Endothelial cell (in vitro differentiated cells): Measurements from ENCODE around the gene SSRP1. TPM values are rescaled to one million over a fixed set of nuclear protein-coding genes. Genes with fewer than 3 reads are reported as not detected.
A peak's percentile ranks its signal among the peaks of the same experiment; 100 is the strongest.
"Not testable (repeated sequence)": the region's sequence is repeated elsewhere in the genome, so short reads cannot be mapped to it uniquely, and the experiment has no call there.

ENCODE experiments used
- DNase-seq: peaks from one replicate; pipeline ENCODE4 v3.0.0; 2021; ENCODE audit warnings: low spot score
- H3K27ac Mint-ChIP-seq: one replicate; pipeline ENCODE4 v1.8.0; 2021; ENCODE audit warnings: mixed read lengths, inconsistent platforms; ENCODE audit not compliant: unreplicated experiment
- H3K27me3 Mint-ChIP-seq: one replicate; pipeline ENCODE4 v1.8.0; 2021; ENCODE audit warnings: mild to moderate bottlenecking, moderate library complexity, mixed read lengths, inconsistent platforms; ENCODE audit not compliant: unreplicated experiment
- H3K36me3 Mint-ChIP-seq: one replicate; pipeline ENCODE4 v1.8.0; 2021; ENCODE audit warnings: mild to moderate bottlenecking, low read depth, mixed read lengths, inconsistent platforms; ENCODE audit not compliant: unreplicated experiment
- H3K4me1 Mint-ChIP-seq: one replicate; pipeline ENCODE4 v1.8.0; 2021; ENCODE audit warnings: mild to moderate bottlenecking, mixed read lengths, inconsistent platforms; ENCODE audit not compliant: unreplicated experiment
- H3K4me3 Mint-ChIP-seq: one replicate; pipeline ENCODE4 v1.8.0; 2021; ENCODE audit warnings: mild to moderate bottlenecking, mixed read lengths, inconsistent platforms; ENCODE audit not compliant: unreplicated experiment
- H3K9me3 Mint-ChIP-seq: one replicate; pipeline ENCODE4 v1.8.0; 2021; ENCODE audit warnings: mixed read lengths, inconsistent platforms; ENCODE audit not compliant: unreplicated experiment
- total RNA-seq: library from RNA; stranded (reverse); fragmentation: NEBNext Ultra II Directional; extraction: Animal tissue kit (Norgen Biotek cat#: 25700); gene quantifications from one replicate; pipeline ENCODE4 v1.2.1, GENCODE V29; 2021; ENCODE audit not compliant: unreplicated experiment
- TF ChIP-seq, protein P1 (sequence below): fragments of 200-600 bp; sonication (generic); IDR thresholded peaks from one replicate; pipeline ENCODE4 v1.5.0; 2021; ENCODE audit warnings: antibody characterized with exemption; ENCODE audit not compliant: unreplicated experiment

SSRP1 gene
- total RNA-seq, 1 donor from 2014 or later = 134 TPM

DNA sequence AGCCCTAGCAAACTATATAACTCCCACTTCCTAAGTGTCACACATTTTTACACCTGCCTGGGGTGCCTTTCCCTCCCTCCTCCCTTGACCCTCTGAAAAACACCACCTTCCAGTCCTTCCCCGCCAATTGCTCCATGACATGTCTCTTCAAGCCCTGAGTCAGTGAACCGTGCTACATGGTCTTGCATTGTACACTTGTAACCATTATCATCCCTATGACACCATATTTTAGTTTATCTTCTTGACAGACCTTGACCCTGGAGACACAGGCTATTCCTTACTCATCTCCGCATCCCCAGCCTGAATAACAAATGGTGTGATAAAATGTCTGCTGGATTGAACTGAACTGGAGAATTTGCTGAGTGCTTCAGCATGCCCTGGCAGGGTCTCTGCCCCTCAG, 47.8 kb downstream of the SSRP1 start:
- H3K27ac Mint-ChIP-seq = peak overlapping the region; percentile 75
- H3K4me3 Mint-ChIP-seq = no peak overlapping the region
- no peaks in the 10 kb centered on the region for H3K27me3 Mint-ChIP-seq
- H3K36me3 Mint-ChIP-seq = peaks cover 4% of the 10 kb centered on the region
- DNase-seq = no peak
- peaks cover 23% of the 10 kb centered on the region for H3K4me1 Mint-ChIP-seq
- TF ChIP-seq, protein P1, sequence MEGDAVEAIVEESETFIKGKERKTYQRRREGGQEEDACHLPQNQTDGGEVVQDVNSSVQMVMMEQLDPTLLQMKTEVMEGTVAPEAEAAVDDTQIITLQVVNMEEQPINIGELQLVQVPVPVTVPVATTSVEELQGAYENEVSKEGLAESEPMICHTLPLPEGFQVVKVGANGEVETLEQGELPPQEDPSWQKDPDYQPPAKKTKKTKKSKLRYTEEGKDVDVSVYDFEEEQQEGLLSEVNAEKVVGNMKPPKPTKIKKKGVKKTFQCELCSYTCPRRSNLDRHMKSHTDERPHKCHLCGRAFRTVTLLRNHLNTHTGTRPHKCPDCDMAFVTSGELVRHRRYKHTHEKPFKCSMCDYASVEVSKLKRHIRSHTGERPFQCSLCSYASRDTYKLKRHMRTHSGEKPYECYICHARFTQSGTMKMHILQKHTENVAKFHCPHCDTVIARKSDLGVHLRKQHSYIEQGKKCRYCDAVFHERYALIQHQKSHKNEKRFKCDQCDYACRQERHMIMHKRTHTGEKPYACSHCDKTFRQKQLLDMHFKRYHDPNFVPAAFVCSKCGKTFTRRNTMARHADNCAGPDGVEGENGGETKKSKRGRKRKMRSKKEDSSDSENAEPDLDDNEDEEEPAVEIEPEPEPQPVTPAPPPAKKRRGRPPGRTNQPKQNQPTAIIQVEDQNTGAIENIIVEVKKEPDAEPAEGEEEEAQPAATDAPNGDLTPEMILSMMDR = no peak
- H3K9me3 Mint-ChIP-seq = no peaks in the 10 kb centered on the region

DNA sequence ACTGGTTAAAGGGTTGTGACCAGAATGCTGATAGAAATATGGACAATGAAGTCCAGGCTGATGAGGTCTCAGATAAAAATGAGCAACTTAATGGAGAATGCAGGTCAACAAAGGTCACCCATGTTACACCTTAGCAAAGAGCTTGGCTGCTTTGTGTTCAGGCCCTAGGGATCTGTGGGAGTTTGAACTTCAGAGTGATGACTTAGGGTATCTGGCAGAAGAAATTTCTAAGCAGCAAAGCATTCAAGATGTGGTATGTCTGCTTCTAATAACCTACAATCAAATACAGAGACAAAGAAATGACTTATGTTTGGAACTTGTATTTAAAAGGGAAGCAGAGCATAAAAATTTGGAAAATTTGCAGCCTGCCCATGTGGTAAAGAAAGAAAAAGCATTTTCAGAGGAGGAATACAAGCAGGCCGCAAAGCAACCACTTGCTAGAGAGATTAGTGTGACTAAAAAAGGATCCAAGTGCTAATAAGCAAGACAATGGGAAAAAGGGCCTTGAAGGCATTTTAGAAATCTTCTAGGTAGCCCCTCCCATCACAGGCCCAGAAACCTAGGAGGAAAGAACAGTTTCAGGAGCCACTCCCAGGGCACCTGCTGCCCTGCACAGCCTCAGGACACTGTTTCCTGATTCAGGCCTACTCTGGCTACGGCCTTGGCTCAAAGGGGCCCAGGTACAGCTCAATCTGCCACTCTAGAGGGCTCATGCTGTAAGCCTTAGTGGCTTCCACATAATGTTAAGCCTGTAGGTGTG, 52.3 kb downstream of the SSRP1 start:
- DNase-seq = no peak
- H3K4me1 Mint-ChIP-seq = peaks cover 11% of the 10 kb centered on the region
- no peak overlapping the region for H3K4me3 Mint-ChIP-seq
- peaks cover 4% of the 10 kb centered on the region for H3K36me3 Mint-ChIP-seq
- no peaks in the 10 kb centered on the region for H3K27me3 Mint-ChIP-seq
- H3K9me3 Mint-ChIP-seq = no peaks in the 10 kb centered on the region
- TF ChIP-seq, protein P1 = no peak
- H3K27ac Mint-ChIP-seq = no peak overlapping the region

DNA sequence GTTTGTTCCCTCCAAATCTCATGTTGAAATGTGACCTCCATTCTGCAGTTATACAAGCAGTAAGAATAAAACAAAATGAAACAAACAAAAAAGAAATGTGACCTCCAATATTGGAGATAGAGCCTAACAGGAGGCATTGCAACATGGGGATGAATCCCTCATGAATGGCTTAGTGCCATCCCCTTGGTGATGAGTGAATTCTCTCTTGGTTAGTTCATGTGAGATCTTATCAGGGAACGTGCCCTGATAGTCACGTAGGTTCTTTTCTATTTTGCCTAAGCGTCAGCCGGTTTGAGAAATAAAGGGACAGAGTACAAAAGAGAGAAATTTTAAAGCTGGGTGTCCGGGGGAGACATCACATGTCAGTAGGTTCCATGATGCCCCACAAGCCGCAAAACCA, 54.1 kb downstream of the SSRP1 start:
- not testable (repeated sequence) for DNase-seq, H3K4me3 Mint-ChIP-seq, H3K27me3 Mint-ChIP-seq, H3K9me3 Mint-ChIP-seq, H3K36me3 Mint-ChIP-seq, H3K27ac Mint-ChIP-seq
- peaks cover 16% of the 10 kb centered on the region for H3K4me1 Mint-ChIP-seq

DNA sequence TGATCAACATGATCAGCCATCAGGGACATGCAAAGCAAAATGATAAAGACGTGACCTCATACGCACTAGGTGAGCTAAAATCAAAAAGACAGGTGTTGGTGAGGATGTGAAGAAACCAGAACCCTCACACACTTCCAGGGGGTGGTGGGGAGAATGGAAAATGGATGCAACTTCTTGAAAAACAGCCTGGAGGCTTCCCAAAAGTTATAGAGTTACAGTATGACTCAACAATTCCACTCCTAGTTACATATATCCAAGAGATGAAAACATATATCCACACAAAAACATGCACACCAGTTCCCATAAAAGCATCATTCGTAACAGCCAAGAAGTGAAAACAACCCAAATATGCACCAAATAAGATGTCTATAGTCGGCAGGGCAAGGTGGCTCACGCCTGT, 56.6 kb downstream of the SSRP1 start:
- peaks cover 26% of the 10 kb centered on the region for H3K4me1 Mint-ChIP-seq
- peaks cover 3% of the 10 kb centered on the region for H3K36me3 Mint-ChIP-seq
- H3K27ac Mint-ChIP-seq = peak overlapping the region; percentile 87
- H3K27me3 Mint-ChIP-seq = peaks cover 1% of the 10 kb centered on the region
- no peak for DNase-seq
- no peak overlapping the region for H3K4me3 Mint-ChIP-seq
- TF ChIP-seq, protein P1 = no peak
- H3K9me3 Mint-ChIP-seq = no peaks in the 10 kb centered on the region

DNA sequence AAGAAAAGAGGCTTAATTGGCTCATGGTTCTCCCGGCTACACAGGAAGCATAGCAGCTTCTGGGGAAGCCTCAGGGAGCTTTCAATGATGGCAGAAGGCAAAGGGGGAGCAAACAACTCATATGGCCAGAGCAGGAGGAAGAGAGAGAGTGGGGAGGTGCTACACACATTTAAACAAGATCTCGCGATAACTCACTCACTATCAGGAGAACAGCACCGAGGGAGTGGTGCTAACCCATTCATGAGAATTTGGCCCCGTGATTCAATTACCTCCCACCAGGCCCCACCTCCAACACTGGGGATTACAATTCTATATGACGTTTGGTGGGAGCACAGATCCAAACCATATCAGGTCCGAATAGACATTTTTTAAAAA, 57.0 kb downstream of the SSRP1 start:
- no peak for DNase-seq
- H3K36me3 Mint-ChIP-seq = peaks cover 3% of the 10 kb centered on the region
- peak overlapping the region; percentile 87 for H3K27ac Mint-ChIP-seq
- H3K4me1 Mint-ChIP-seq = peaks cover 26% of the 10 kb centered on the region
- no peak overlapping the region for H3K4me3 Mint-ChIP-seq
- TF ChIP-seq, protein P1 = no peak
- peaks cover 1% of the 10 kb centered on the region for H3K27me3 Mint-ChIP-seq
- H3K9me3 Mint-ChIP-seq = no peaks in the 10 kb centered on the region
